CD4-positive, alpha-beta T cell treated with Interleukin-15 for 1 hour (primary cell): ENCODE data around the gene TREML2.
"Not testable (repeated sequence)": the region's sequence is repeated elsewhere in the genome, so short reads cannot be mapped to it uniquely, and the experiment has no call there.

Experiments
- DNase-seq: peaks from one replicate; pipeline ENCODE4 v3.0.0-alpha.2; 2020

TREML2 gene

GRCh38 chr6:41204156-41204555, 3.2 kb upstream of the TREML2 start:
- DNase-seq: no peak

- DNase-seq: peak; percentile 46
These were observed 820 bp upstream of the TREML2 start for GRCh38 chr6:41201764-41202173.

GRCh38 chr6:41200296-41200900, 551 bp downstream of the TREML2 start:
- DNase-seq: peak; percentile 85

- peak; percentile 46 for DNase-seq
These were observed 1.2 kb downstream of the TREML2 start for GRCh38 chr6:41199552-41200246.

GRCh38 chr6:41197234-41197633, 3.7 kb downstream of the TREML2 start:
- DNase-seq: no peak

GRCh38 chr6:41194386-41194785, 6.6 kb downstream of the TREML2 start:
- DNase-seq: no peak

- no peak for DNase-seq
These were observed 7.1 kb downstream of the TREML2 start for GRCh38 chr6:41193884-41194283.

- no peak for DNase-seq
These were observed 7.7 kb downstream of the TREML2 start for GRCh38 chr6:41193171-41193734.

- DNase-seq: no peak
These were observed 9.4 kb downstream of the TREML2 start for GRCh38 chr6:41191569-41191968.

GRCh38 chr6:41190791-41191190, 10.2 kb downstream of the TREML2 start:
- DNase-seq: no peak

GRCh38 chr6:41189967-41190366, 11.0 kb downstream of the TREML2 start:
- no peak for DNase-seq

GRCh38 chr6:41189046-41189445, 11.9 kb downstream of the TREML2 start:
- not testable (repeated sequence) for DNase-seq

- DNase-seq: no peak
These were observed 12.7 kb downstream of the TREML2 start for GRCh38 chr6:41187924-41188886.

- no peak for DNase-seq
These were observed 14.9 kb downstream of the TREML2 start for GRCh38 chr6:41186031-41186562.

- DNase-seq: no peak
These were observed 16.2 kb downstream of the TREML2 start for GRCh38 chr6:41184761-41185160.

GRCh38 chr6:41182069-41183034, 18.6 kb downstream of the TREML2 start:
- peak; percentile 71 for DNase-seq

- no peak for DNase-seq
These were observed 19.4 kb downstream of the TREML2 start for GRCh38 chr6:41181566-41181965.

GRCh38 chr6:41179163-41179562, 21.8 kb downstream of the TREML2 start:
- DNase-seq: no peak

- DNase-seq: no peak
These were observed 23.3 kb downstream of the TREML2 start for GRCh38 chr6:41177695-41178094.

GRCh38 chr6:41177287-41177686, 23.7 kb downstream of the TREML2 start:
- no peak for DNase-seq

GRCh38 chr6:41176189-41176588, 24.8 kb downstream of the TREML2 start:
- DNase-seq: no peak

- no peak for DNase-seq
These were observed 25.9 kb downstream of the TREML2 start for GRCh38 chr6:41175084-41175483.
